ENCODE results near the gene TDRD1. TPM values are rescaled to one million over a fixed set of nuclear protein-coding genes. Genes with fewer than 3 reads are reported as not detected.

The TDRD1 gene
- total RNA-seq, 1 experiment from 2014 or later = not detected

GRCh38 chr10:114244126-114244525 lies 65.0 kb downstream of the TDRD1 start:
- intact Hi-C loops (cut with micrococcal nuclease) = no loop called here
- H3K9me2 ChIP-seq (ENCODE audit: insufficient read depth) = no peaks in the 10 kb centered on the region
- no peaks in the 10 kb centered on the region for H3K79me2 ChIP-seq (ENCODE audit: insufficient read depth, low read length)
- ChIA-PET CTCF (no interaction called here), POLR2A (no interaction called here), RAD21 (ENCODE audit: low non-redundant PET in 1 of 2, low total read pairs in 2 of 2, uncharacterized antibody in 2 of 2, unreplicated experiment in 2 of 2) (no interaction called here)
- no TSS peak for BruUV-seq (replicated peaks)
- no peak overlapping the region for H3K9ac ChIP-seq (ENCODE audit: low read length)
- no peak for ATAC-seq
- H4K20me1 ChIP-seq (ENCODE audit: insufficient read depth) = no peaks in the 10 kb centered on the region
- peaks cover 57% of the 10 kb centered on the region for H3K27me3 ChIP-seq (ENCODE audit: insufficient read depth, low read length)
- no peak overlapping the region for H3K27ac ChIP-seq (ENCODE audit: low read depth, low read length)
- no peaks in the 10 kb centered on the region for H3K9me3 ChIP-seq (ENCODE audit: control insufficient read depth in 1 of 2, insufficient read depth in 1 of 2, low read depth in 1 of 2, low read length in 2 of 2)
- peaks cover 0 to 6% of the 10 kb centered on the region in 2 experiments; a peak in 1 of 4 replicates for H3K4me1 ChIP-seq (ENCODE audit: control insufficient read depth in 1 of 2, insufficient read depth in 2 of 2, low read length in 2 of 2)
- no peak overlapping the region for H2AFZ ChIP-seq (ENCODE audit: low read depth, low read length, poor library complexity, severe bottlenecking)
- TF ChIP-seq RAD21 (IDR thresholded peaks at IDR 0.05; ENCODE audit: low read depth) (no peak), ZFX (IDR thresholded peaks at IDR 0.05) (no peak), SRF (IDR thresholded peaks at IDR 0.05; ENCODE audit: low read depth) (no peak), POLR2AphosphoS5 (IDR thresholded peaks at IDR 0.05; ENCODE audit: low read depth, low read length) (no peak), FOSL1 (IDR thresholded peaks at IDR 0.05; ENCODE audit: low read depth) (no peak), CBX3 (IDR thresholded peaks at IDR 0.05; ENCODE audit: low read depth) (no peak), SIN3A (IDR thresholded peaks at IDR 0.05; ENCODE audit: low read depth) (no peak), SP1 (IDR thresholded peaks at IDR 0.05; ENCODE audit: low read depth) (no peak), EGR1 (IDR thresholded peaks at IDR 0.05; ENCODE audit: low read depth) (no peak), ZBTB33 (IDR thresholded peaks at IDR 0.05; ENCODE audit: extremely low read depth, insufficient replicate concordance, low read length) (no peak), CEBPB (IDR thresholded peaks at IDR 0.05; ENCODE audit: low read depth) (no peak), ZNF274 (IDR thresholded peaks at IDR 0.05; ENCODE audit: low read depth, low read length) (no peak), YY1 (IDR thresholded peaks at IDR 0.05; ENCODE audit: extremely low read depth, insufficient replicate concordance, low read depth, low read length) (no peak)
- TF ChIP-seq, protein P1, sequence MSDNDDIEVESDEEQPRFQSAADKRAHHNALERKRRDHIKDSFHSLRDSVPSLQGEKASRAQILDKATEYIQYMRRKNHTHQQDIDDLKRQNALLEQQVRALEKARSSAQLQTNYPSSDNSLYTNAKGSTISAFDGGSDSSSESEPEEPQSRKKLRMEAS (IDR thresholded peaks at IDR 0.05) = no peak
- TF ChIP-seq, protein P2, sequence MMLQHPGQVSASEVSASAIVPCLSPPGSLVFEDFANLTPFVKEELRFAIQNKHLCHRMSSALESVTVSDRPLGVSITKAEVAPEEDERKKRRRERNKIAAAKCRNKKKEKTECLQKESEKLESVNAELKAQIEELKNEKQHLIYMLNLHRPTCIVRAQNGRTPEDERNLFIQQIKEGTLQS (IDR thresholded peaks at IDR 0.05) = no peak
- TF ChIP-seq, protein P3, sequence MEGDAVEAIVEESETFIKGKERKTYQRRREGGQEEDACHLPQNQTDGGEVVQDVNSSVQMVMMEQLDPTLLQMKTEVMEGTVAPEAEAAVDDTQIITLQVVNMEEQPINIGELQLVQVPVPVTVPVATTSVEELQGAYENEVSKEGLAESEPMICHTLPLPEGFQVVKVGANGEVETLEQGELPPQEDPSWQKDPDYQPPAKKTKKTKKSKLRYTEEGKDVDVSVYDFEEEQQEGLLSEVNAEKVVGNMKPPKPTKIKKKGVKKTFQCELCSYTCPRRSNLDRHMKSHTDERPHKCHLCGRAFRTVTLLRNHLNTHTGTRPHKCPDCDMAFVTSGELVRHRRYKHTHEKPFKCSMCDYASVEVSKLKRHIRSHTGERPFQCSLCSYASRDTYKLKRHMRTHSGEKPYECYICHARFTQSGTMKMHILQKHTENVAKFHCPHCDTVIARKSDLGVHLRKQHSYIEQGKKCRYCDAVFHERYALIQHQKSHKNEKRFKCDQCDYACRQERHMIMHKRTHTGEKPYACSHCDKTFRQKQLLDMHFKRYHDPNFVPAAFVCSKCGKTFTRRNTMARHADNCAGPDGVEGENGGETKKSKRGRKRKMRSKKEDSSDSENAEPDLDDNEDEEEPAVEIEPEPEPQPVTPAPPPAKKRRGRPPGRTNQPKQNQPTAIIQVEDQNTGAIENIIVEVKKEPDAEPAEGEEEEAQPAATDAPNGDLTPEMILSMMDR (IDR thresholded peaks at IDR 0.05 in 2 of 3, conservative IDR thresholded peaks at IDR 0.05 in 1 of 3; ENCODE audit: borderline replicate concordance in 1 of 3, insufficient read depth in 1 of 3, low read depth in 2 of 3, low read length in 2 of 3) = no peak
- no peak for DNase-seq (ENCODE audit: low read depth, low spot score)
- H3K4me3 ChIP-seq (replicated peaks in 1 of 2; ENCODE audit: low read depth in 1 of 2, low read length in 2 of 2) = no peak overlapping the region
- no peaks in the 10 kb centered on the region for H3K36me3 ChIP-seq (ENCODE audit: control insufficient read depth in 1 of 2, insufficient read depth in 2 of 2, low read length in 2 of 2)
- no peak overlapping the region for H3K4me2 ChIP-seq (ENCODE audit: low read length)

Data from HCT116 (cell line).